GM23338 (cell line): Measurements from ENCODE around the gene CSF2. TPM values are rescaled to one million over a fixed set of nuclear protein-coding genes. Genes with fewer than 3 reads are reported as not detected.

Source experiments
- ATAC-seq: fragments of 200-7000 bp; cut with Tn5 transposase; 3 replicates; pipeline ENCODE4 v1.9.1; 2020
- DNase-seq: peaks from one replicate; pipeline ENCODE4 v3.0.0-alpha.2; 2015; ENCODE audit warnings: low spot score
- H2AFZ ChIP-seq: fragments of 200-600 bp; sonication (generic); 2 replicates; pipeline ENCODE4 v1.8.0; 2016; ENCODE audit warnings: antibody characterized with exemption, mild to moderate bottlenecking, moderate library complexity
- H3F3A ChIP-seq: fragments of 200-600 bp; sonication (generic); replicated peaks from 2 replicates; pipeline ENCODE4 v1.8.0; 2017; ENCODE audit warnings: antibody characterized with exemption, mixed run types, low read depth
- H3K27ac ChIP-seq: fragments of 200-600 bp; sonication (generic); 2 replicates; pipeline ENCODE4 v1.6.1; 2016; ENCODE audit warnings: low read depth
- H3K27me3 ChIP-seq: fragments of 200-600 bp; sonication (generic); 2 replicates; pipeline ENCODE4 v1.8.0; 2016; ENCODE audit warnings: mild to moderate bottlenecking, mixed run types, moderate library complexity; ENCODE audit not compliant: insufficient read depth
- H3K36me3 ChIP-seq: fragments of 200-600 bp; sonication (generic); 2 replicates; pipeline ENCODE4 v1.8.0; 2016; ENCODE audit warnings: mild to moderate bottlenecking; ENCODE audit not compliant: insufficient read depth
- H3K4me1 ChIP-seq: fragments of 200-600 bp; sonication (generic); 2 replicates; pipeline ENCODE4 v1.8.0; 2016; ENCODE audit warnings: mild to moderate bottlenecking, moderate library complexity; ENCODE audit not compliant: insufficient read depth
- H3K4me2 ChIP-seq: fragments of 200-600 bp; sonication (generic); 2 replicates; pipeline ENCODE4 v1.7.1; 2017; ENCODE audit warnings: mixed run types
- H3K4me3 ChIP-seq: fragments of 200-600 bp; sonication (generic); 2 replicates; pipeline ENCODE4 v1.6.1; 2016; ENCODE audit warnings: mixed run types
- H3K79me2 ChIP-seq: fragments of 200-600 bp; sonication (generic); replicated peaks from 2 replicates; pipeline ENCODE4 v1.8.0; 2017; ENCODE audit warnings: mild to moderate bottlenecking; ENCODE audit not compliant: insufficient read depth
- H3K9me2 ChIP-seq: fragments of 200-600 bp; sonication (generic); 2 replicates; pipeline ENCODE4 v1.8.0; 2017; ENCODE audit not compliant: insufficient read depth
- H4K20me1 ChIP-seq: fragments of 200-600 bp; sonication (generic); replicated peaks from 2 replicates; pipeline ENCODE4 v1.8.0; 2017; ENCODE audit warnings: mild to moderate bottlenecking; ENCODE audit not compliant: insufficient read depth
- H3K27ac Mint-ChIP-seq: 2 replicates; pipeline ENCODE4 v1.8.0; 2020; ENCODE audit warnings: inconsistent platforms, mild to moderate bottlenecking, moderate library complexity, mixed read lengths
- H3K27me3 Mint-ChIP-seq: 3 replicates; pipeline ENCODE4 v1.8.0; 2022; ENCODE audit warnings: low read depth, mild to moderate bottlenecking, moderate library complexity, mixed read lengths, inconsistent platforms; ENCODE audit not compliant: insufficient read depth, poor library complexity
- H3K36me3 Mint-ChIP-seq: 3 replicates; pipeline ENCODE4 v1.8.0; 2021; ENCODE audit warnings: low read depth, mild to moderate bottlenecking, inconsistent platforms, moderate library complexity, mixed read lengths
- H3K4me1 Mint-ChIP-seq: 3 replicates; pipeline ENCODE4 v1.8.0; 2020; ENCODE audit warnings: mild to moderate bottlenecking, inconsistent platforms, mixed read lengths
- H3K4me3 Mint-ChIP-seq: 3 replicates; pipeline ENCODE4 v1.8.0; 2021; ENCODE audit warnings: moderate library complexity, mild to moderate bottlenecking, inconsistent platforms, mixed read lengths
- H3K9me3 Mint-ChIP-seq: 3 replicates; pipeline ENCODE4 v1.8.0; 2020; ENCODE audit warnings: moderate library complexity, mild to moderate bottlenecking, inconsistent platforms, mixed read lengths
- CREB1 ChIP-seq: fragments of 250-450 bp; sonication (Bioruptor Pico); IDR thresholded peaks from 2 replicates; pipeline ENCODE4 v1.5.0; 2020; ENCODE audit warnings: low read depth, mild to moderate bottlenecking, moderate library complexity
- EZH2 ChIP-seq: fragments of 200-600 bp; sonication (generic); IDR thresholded peaks from one replicate; pipeline ENCODE4 v1.8.0; 2017; ENCODE audit warnings: antibody characterized with exemption, mild to moderate bottlenecking, low read depth; ENCODE audit not compliant: unreplicated experiment
- EZH2phosphoT487 ChIP-seq: fragments of 200-600 bp; sonication (generic); IDR thresholded peaks from one replicate; pipeline ENCODE4 v1.8.1; 2018; ENCODE audit warnings: antibody characterized with exemption; ENCODE audit not compliant: unreplicated experiment
- JUNB ChIP-seq: IDR thresholded peaks from one replicate; pipeline ENCODE4 v1.6.1; 2016; ENCODE audit warnings: antibody characterized with exemption; ENCODE audit not compliant: unreplicated experiment
- NANOG ChIP-seq: IDR thresholded peaks from 2 replicates; pipeline ENCODE4 v1.6.1; 2016; ENCODE audit warnings: antibody characterized with exemption, borderline replicate concordance
- POLR2AphosphoS5 ChIP-seq: IDR thresholded peaks from 2 replicates; pipeline ENCODE4 v1.6.1; 2016; ENCODE audit warnings: antibody characterized with exemption, low read depth
- STAT1 ChIP-seq: IDR thresholded peaks from one replicate; pipeline ENCODE4 v1.6.1; 2016; ENCODE audit warnings: antibody characterized with exemption; ENCODE audit not compliant: unreplicated experiment
- ZNF114 ChIP-seq: fragments of 250-450 bp; sonication (Bioruptor Pico); IDR thresholded peaks from 2 replicates; pipeline ENCODE4 v1.5.0; 2020; ENCODE audit warnings: mild to moderate bottlenecking, moderate library complexity
- ZNF331 ChIP-seq: fragments of 250-450 bp; sonication (Bioruptor Pico); IDR thresholded peaks from 2 replicates; pipeline ENCODE4 v1.5.0; 2020; ENCODE audit warnings: low read depth, mild to moderate bottlenecking, moderate library complexity
- polyA plus RNA-seq: library from polyadenylated mRNA; unstranded; fragments of >200 nt; fragmentation: Nextera tagmentation; extraction: Ambion mirVana; gene quantifications from 2 replicates; pipeline ENCODE4 v1.2.1, GENCODE V29; 2016
- total RNA-seq: library from RNA; depleted of rRNA; stranded (reverse); fragments of >200 nt; shearing (Covaris generic); gene quantifications from 2 replicates; pipeline ENCODE4 v1.2.3, GENCODE V29; 2014
- TF ChIP-seq, protein P1 (sequence below), 2 experiments: fragments of 200-600 bp in 1 of 2; sonication (generic) in 1 of 2; conservative IDR thresholded peaks; 2 replicates each; pipeline versions ENCODE4 v1.5.1 to v1.6.1; 2016 to 2017; ENCODE audit warnings: antibody characterized with exemption in 2 of 2, low read depth in 2 of 2, mild to moderate bottlenecking in 2 of 2, moderate library complexity in 1 of 2
- TF ChIP-seq, protein P2 (sequence below): IDR thresholded peaks from one replicate; pipeline ENCODE4 v1.6.1; 2018; ENCODE audit warnings: antibody characterized with exemption; ENCODE audit not compliant: unreplicated experiment
- TF ChIP-seq, protein P3 (sequence below): fragments of 250-450 bp; sonication (Bioruptor Pico); IDR thresholded peaks from 2 replicates; pipeline ENCODE4 v1.5.0; 2020; ENCODE audit warnings: mild to moderate bottlenecking, moderate library complexity
- TF ChIP-seq, protein P4 (sequence below): IDR thresholded peaks from 2 replicates; pipeline ENCODE4 v1.6.1; 2016; ENCODE audit warnings: antibody characterized with exemption

CSF2 gene
- total and polyA plus RNA-seq, 2 experiments from 2014 or later, result not detected

DNA sequence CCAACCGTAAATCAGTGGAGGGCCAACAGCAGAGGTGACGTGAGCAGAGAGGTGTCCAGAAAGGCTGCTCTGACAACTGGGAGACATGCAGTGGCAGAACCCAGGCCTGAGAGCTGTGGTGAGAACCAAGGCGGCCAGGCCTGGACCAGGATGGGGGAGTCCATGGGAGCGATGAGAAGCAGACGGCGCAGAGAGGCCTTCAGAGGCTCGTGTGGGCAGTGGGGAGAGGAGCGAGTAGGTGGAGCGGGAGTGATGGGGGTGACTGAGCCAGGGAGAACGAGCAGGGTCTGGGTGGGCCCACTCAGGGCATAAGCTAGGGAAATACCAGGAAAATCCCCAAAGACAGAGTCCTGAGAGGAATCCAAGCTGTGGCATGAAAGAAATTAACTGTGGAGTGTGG is 21.1 kb upstream of the CSF2 start:
- Mint-ChIP-seq H3K4me3 (no peak overlapping the region), H3K4me1 (no peaks in the 10 kb centered on the region), H3K27ac (no peak overlapping the region), H3K36me3 (no peaks in the 10 kb centered on the region), H3K27me3 (no peaks in the 10 kb centered on the region), H3K9me3 (no peaks in the 10 kb centered on the region)
- TF ChIP-seq NANOG, result no peak
- no peak for TF ChIP-seq EZH2phosphoT487
- no peak for TF ChIP-seq CREB1 (CRISPR knock-in tag)
- TF ChIP-seq ZNF114 (CRISPR knock-in tag), result no peak
- TF ChIP-seq JUNB, result no peak
- TF ChIP-seq, protein P1, sequence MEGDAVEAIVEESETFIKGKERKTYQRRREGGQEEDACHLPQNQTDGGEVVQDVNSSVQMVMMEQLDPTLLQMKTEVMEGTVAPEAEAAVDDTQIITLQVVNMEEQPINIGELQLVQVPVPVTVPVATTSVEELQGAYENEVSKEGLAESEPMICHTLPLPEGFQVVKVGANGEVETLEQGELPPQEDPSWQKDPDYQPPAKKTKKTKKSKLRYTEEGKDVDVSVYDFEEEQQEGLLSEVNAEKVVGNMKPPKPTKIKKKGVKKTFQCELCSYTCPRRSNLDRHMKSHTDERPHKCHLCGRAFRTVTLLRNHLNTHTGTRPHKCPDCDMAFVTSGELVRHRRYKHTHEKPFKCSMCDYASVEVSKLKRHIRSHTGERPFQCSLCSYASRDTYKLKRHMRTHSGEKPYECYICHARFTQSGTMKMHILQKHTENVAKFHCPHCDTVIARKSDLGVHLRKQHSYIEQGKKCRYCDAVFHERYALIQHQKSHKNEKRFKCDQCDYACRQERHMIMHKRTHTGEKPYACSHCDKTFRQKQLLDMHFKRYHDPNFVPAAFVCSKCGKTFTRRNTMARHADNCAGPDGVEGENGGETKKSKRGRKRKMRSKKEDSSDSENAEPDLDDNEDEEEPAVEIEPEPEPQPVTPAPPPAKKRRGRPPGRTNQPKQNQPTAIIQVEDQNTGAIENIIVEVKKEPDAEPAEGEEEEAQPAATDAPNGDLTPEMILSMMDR (conservative IDR thresholded peaks at IDR 0.05; ENCODE audit: low read depth in 2 of 2), result no peak
- TF ChIP-seq, protein P2, sequence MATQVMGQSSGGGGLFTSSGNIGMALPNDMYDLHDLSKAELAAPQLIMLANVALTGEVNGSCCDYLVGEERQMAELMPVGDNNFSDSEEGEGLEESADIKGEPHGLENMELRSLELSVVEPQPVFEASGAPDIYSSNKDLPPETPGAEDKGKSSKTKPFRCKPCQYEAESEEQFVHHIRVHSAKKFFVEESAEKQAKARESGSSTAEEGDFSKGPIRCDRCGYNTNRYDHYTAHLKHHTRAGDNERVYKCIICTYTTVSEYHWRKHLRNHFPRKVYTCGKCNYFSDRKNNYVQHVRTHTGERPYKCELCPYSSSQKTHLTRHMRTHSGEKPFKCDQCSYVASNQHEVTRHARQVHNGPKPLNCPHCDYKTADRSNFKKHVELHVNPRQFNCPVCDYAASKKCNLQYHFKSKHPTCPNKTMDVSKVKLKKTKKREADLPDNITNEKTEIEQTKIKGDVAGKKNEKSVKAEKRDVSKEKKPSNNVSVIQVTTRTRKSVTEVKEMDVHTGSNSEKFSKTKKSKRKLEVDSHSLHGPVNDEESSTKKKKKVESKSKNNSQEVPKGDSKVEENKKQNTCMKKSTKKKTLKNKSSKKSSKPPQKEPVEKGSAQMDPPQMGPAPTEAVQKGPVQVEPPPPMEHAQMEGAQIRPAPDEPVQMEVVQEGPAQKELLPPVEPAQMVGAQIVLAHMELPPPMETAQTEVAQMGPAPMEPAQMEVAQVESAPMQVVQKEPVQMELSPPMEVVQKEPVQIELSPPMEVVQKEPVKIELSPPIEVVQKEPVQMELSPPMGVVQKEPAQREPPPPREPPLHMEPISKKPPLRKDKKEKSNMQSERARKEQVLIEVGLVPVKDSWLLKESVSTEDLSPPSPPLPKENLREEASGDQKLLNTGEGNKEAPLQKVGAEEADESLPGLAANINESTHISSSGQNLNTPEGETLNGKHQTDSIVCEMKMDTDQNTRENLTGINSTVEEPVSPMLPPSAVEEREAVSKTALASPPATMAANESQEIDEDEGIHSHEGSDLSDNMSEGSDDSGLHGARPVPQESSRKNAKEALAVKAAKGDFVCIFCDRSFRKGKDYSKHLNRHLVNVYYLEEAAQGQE, result no peak
- TF ChIP-seq EZH2, result no peak
- TF ChIP-seq STAT1, result no peak
- TF ChIP-seq POLR2AphosphoS5, result no peak
- TF ChIP-seq ZNF331 (CRISPR knock-in tag), result no peak
- TF ChIP-seq, protein P3, sequence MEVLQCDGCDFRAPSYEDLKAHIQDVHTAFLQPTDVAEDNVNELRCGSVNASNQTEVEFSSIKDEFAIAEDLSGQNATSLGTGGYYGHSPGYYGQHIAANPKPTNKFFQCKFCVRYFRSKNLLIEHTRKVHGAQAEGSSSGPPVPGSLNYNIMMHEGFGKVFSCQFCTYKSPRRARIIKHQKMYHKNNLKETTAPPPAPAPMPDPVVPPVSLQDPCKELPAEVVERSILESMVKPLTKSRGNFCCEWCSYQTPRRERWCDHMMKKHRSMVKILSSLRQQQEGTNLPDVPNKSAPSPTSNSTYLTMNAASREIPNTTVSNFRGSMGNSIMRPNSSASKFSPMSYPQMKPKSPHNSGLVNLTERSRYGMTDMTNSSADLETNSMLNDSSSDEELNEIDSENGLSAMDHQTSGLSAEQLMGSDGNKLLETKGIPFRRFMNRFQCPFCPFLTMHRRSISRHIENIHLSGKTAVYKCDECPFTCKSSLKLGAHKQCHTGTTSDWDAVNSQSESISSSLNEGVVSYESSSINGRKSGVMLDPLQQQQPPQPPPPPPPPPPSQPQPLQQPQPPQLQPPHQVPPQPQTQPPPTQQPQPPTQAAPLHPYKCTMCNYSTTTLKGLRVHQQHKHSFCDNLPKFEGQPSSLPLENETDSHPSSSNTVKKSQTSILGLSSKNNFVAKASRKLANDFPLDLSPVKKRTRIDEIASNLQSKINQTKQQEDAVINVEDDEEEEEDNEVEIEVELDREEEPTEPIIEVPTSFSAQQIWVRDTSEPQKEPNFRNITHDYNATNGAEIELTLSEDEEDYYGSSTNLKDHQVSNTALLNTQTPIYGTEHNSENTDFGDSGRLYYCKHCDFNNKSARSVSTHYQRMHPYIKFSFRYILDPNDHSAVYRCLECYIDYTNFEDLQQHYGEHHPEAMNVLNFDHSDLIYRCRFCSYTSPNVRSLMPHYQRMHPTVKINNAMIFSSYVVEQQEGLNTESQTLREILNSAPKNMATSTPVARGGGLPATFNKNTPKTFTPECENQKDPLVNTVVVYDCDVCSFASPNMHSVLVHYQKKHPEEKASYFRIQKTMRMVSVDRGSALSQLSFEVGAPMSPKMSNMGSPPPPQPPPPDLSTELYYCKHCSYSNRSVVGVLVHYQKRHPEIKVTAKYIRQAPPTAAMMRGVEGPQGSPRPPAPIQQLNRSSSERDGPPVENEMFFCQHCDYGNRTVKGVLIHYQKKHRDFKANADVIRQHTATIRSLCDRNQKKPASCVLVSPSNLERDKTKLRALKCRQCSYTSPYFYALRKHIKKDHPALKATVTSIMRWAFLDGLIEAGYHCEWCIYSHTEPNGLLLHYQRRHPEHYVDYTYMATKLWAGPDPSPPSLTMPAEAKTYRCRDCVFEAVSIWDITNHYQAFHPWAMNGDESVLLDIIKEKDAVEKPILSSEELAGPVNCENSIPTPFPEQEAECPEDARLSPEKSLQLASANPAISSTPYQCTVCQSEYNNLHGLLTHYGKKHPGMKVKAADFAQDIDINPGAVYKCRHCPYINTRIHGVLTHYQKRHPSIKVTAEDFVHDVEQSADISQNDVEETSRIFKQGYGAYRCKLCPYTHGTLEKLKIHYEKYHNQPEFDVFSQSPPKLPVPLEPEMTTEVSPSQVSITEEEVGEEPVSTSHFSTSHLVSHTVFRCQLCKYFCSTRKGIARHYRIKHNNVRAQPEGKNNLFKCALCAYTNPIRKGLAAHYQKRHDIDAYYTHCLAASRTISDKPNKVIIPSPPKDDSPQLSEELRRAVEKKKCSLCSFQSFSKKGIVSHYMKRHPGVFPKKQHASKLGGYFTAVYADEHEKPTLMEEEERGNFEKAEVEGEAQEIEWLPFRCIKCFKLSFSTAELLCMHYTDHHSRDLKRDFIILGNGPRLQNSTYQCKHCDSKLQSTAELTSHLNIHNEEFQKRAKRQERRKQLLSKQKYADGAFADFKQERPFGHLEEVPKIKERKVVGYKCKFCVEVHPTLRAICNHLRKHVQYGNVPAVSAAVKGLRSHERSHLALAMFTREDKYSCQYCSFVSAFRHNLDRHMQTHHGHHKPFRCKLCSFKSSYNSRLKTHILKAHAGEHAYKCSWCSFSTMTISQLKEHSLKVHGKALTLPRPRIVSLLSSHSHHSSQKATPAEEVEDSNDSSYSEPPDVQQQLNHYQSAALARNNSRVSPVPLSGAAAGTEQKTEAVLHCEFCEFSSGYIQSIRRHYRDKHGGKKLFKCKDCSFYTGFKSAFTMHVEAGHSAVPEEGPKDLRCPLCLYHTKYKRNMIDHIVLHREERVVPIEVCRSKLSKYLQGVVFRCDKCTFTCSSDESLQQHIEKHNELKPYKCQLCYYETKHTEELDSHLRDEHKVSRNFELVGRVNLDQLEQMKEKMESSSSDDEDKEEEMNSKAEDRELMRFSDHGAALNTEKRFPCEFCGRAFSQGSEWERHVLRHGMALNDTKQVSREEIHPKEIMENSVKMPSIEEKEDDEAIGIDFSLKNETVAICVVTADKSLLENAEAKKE, result no peak
- TF ChIP-seq, protein P4, sequence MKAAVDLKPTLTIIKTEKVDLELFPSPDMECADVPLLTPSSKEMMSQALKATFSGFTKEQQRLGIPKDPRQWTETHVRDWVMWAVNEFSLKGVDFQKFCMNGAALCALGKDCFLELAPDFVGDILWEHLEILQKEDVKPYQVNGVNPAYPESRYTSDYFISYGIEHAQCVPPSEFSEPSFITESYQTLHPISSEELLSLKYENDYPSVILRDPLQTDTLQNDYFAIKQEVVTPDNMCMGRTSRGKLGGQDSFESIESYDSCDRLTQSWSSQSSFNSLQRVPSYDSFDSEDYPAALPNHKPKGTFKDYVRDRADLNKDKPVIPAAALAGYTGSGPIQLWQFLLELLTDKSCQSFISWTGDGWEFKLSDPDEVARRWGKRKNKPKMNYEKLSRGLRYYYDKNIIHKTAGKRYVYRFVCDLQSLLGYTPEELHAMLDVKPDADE, result no peak
- no peak overlapping the region for H3K4me3 ChIP-seq
- DNase-seq (no peak), ATAC-seq (no peak)
- no peaks in the 10 kb centered on the region for H3K27me3 ChIP-seq
- no peaks in the 10 kb centered on the region for H3K79me2 ChIP-seq
- no peaks in the 10 kb centered on the region for H4K20me1 ChIP-seq
- H3K9me2 ChIP-seq, result no peaks in the 10 kb centered on the region
- H3K36me3 ChIP-seq, result no peaks in the 10 kb centered on the region; the same call in 1 of the 2 replicates
- no peak overlapping the region for H2AFZ ChIP-seq
- H3K4me2 ChIP-seq, result no peak overlapping the region
- no peaks in the 10 kb centered on the region for H3F3A ChIP-seq
- H3K27ac ChIP-seq, result no peak overlapping the region
- H3K4me1 ChIP-seq, result no peaks in the 10 kb centered on the region
